ENCODE measurements around the gene ALKBH8. TPM values are rescaled to one million over a fixed set of nuclear protein-coding genes. Genes with fewer than 3 reads are reported as not detected.
"Not testable (repeated sequence)": the region's sequence is repeated elsewhere in the genome, so short reads cannot be mapped to it uniquely, and the experiment has no call there.

ALKBH8 gene
- total RNA-seq, 1 experiment from 2014 or later: 7.3 TPM

DNA sequence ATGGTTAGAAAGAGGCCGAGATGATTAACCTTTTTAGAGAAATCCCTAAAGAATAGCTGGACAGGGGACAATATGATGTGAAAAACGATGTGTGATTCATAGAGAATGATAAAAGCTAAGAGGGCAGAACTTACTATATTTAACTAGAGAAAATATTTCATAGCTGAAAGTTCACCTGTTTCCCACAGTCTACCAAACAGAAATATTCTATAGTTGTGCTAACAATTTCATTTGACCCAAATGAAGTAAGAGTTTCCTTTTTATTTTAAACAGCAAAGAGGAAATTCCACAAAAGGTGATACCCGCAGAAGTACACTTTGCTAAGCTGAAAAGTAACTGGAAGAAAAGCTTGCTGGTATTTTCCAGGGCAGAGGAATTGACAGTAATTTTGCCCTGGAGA lies 26.7 kb downstream of the ALKBH8 start:
- CTCF ChIA-PET: interaction anchor here (0.6 to 1.2 kb wide), 3 partner anchors 9 to 35 kb away, joined by 4 to 5 read pairs (median 4); no protein-coding TSS in a partner anchor
- Mint-ChIP-seq H3K4me1 (ENCODE audit: insufficient read depth, unreplicated experiment) (no peaks in the 10 kb centered on the region), H3K4me3 (ENCODE audit: unreplicated experiment) (no peak overlapping the region)

DNA sequence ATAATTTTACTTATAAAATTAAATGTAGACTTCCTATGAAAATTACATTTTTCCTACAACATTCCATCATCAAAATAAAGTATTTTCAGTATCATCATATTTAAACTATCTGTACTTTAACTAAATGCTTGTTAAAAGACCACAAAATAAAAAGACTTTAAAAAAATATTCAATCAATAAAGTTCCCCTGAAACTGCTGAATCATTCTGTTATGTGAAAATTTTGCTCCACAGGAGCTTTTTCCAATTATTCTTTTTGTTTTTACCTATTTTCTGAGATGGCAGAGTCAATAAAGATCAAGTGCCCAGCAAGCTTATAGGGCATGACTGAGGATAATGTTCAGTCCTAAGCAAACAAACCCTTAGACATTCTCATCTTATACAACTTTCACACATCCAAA lies 27.3 kb downstream of the ALKBH8 start:
- no peak for DNase-seq (ENCODE audit: unreplicated experiment)
- POLR2A ChIA-PET: interaction anchor here (0.6 to 0.7 kb wide), 2 partner anchors 344 to 451 kb away, joined by 3 to 6 read pairs; no protein-coding TSS in a partner anchor
- no peaks in the 10 kb centered on the region for H3K4me1 Mint-ChIP-seq (ENCODE audit: insufficient read depth, unreplicated experiment)
- no peaks in the 10 kb centered on the region for H3K9me3 Mint-ChIP-seq (ENCODE audit: unreplicated experiment)
- no peak overlapping the region for H3K27ac Mint-ChIP-seq (ENCODE audit: low read depth, unreplicated experiment)
- no peaks in the 10 kb centered on the region for H3K27me3 Mint-ChIP-seq (ENCODE audit: insufficient read depth, unreplicated experiment)
- no TSS peak for BruUV-seq (replicated peaks)
- TF ChIP-seq, protein P1, sequence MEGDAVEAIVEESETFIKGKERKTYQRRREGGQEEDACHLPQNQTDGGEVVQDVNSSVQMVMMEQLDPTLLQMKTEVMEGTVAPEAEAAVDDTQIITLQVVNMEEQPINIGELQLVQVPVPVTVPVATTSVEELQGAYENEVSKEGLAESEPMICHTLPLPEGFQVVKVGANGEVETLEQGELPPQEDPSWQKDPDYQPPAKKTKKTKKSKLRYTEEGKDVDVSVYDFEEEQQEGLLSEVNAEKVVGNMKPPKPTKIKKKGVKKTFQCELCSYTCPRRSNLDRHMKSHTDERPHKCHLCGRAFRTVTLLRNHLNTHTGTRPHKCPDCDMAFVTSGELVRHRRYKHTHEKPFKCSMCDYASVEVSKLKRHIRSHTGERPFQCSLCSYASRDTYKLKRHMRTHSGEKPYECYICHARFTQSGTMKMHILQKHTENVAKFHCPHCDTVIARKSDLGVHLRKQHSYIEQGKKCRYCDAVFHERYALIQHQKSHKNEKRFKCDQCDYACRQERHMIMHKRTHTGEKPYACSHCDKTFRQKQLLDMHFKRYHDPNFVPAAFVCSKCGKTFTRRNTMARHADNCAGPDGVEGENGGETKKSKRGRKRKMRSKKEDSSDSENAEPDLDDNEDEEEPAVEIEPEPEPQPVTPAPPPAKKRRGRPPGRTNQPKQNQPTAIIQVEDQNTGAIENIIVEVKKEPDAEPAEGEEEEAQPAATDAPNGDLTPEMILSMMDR (IDR thresholded peaks at IDR 0.05; ENCODE audit: unreplicated experiment): no peak
- CTCF ChIA-PET: interaction anchor here (0.6 to 1.2 kb wide), 4 partner anchors 10 to 205 kb away, joined by 4 to 5 read pairs (median 4); no protein-coding TSS in a partner anchor
- H3K4me3 Mint-ChIP-seq (ENCODE audit: unreplicated experiment): no peak overlapping the region
- intact Hi-C loops (cut with micrococcal nuclease): no loop called here
- H3K36me3 Mint-ChIP-seq (ENCODE audit: insufficient read depth, unreplicated experiment): peaks cover 7% of the 10 kb centered on the region

More for the DNA sequence above, 26.7 kb downstream of the ALKBH8 start:
- peaks cover 8% of the 10 kb centered on the region for H3K36me3 Mint-ChIP-seq (ENCODE audit: insufficient read depth, unreplicated experiment)
- no peaks in the 10 kb centered on the region for H3K9me3 Mint-ChIP-seq (ENCODE audit: unreplicated experiment)
- POLR2A ChIA-PET: interaction anchor here (0.7 kb wide), 1 partner anchor 380 kb away, joined by 3 read pairs; no protein-coding TSS in a partner anchor
- intact Hi-C loops (cut with micrococcal nuclease): no loop called here
- H3K27ac Mint-ChIP-seq (ENCODE audit: low read depth, unreplicated experiment): no peak overlapping the region
- no TSS peak for BruUV-seq (replicated peaks)
- H3K27me3 Mint-ChIP-seq (ENCODE audit: insufficient read depth, unreplicated experiment): no peaks in the 10 kb centered on the region
- TF ChIP-seq, protein P1 (IDR thresholded peaks at IDR 0.05; ENCODE audit: unreplicated experiment): no peak
- no peak for DNase-seq (ENCODE audit: unreplicated experiment)

DNA sequence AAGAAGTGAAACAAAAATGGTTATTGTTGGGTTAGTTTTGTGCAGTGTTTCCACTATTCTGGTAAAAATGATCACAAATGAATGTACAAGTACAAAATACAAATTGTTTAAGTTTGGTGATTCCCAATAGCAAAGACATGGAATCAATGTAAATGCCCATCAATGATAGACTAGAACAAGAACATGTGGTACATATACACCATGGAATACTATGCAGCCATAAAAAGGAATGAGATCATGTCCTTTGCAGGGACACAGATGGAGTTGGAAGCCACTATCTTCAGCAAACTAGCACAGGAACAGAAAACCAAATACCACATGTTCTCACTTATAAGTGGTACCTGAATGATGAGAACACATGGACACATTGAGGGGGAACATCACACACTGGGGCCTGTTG lies 28.4 kb downstream of the ALKBH8 start:
- POLR2A ChIA-PET; BruUV-seq (replicated peaks); H3K27me3 Mint-ChIP-seq (ENCODE audit: insufficient read depth, unreplicated experiment); DNase-seq (ENCODE audit: unreplicated experiment); H3K9me3 Mint-ChIP-seq (ENCODE audit: unreplicated experiment); H3K36me3 Mint-ChIP-seq (ENCODE audit: insufficient read depth, unreplicated experiment); H3K4me1 Mint-ChIP-seq (ENCODE audit: insufficient read depth, unreplicated experiment); H3K4me3 Mint-ChIP-seq (ENCODE audit: unreplicated experiment); intact Hi-C loops (cut with micrococcal nuclease); H3K27ac Mint-ChIP-seq (ENCODE audit: low read depth, unreplicated experiment): not testable (repeated sequence)
- CTCF ChIA-PET: interaction anchor here (1.2 kb wide), 1 partner anchor 11 kb away, joined by 5 read pairs; no protein-coding TSS in a partner anchor

DNA sequence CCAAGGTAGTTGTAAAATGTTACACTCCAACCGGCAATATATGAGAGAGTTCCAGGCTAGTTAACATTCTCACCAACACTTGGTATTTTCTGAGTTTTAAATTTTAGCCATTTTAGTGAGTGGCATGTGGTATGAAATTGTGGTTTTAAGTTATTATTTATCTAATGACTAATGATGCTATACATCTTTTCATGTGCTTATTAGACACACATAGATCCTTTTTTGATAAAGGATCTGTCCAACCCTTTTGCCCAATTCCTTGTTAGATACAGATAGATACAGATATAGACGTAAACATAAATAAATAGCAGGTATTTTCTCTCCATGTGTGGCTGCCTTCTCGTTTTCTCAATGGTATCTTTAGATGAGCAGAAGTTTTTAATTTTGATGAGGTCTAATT lies 39.3 kb downstream of the ALKBH8 start:
- no TSS peak for BruUV-seq (replicated peaks)
- Mint-ChIP-seq H3K4me3 (ENCODE audit: unreplicated experiment) (no peak overlapping the region), H3K36me3 (ENCODE audit: insufficient read depth, unreplicated experiment) (peaks cover 9% of the 10 kb centered on the region), H3K27me3 (ENCODE audit: insufficient read depth, unreplicated experiment) (no peaks in the 10 kb centered on the region), H3K9me3 (ENCODE audit: unreplicated experiment) (peaks cover 8% of the 10 kb centered on the region), H3K4me1 (ENCODE audit: insufficient read depth, unreplicated experiment) (no peaks in the 10 kb centered on the region), H3K27ac (ENCODE audit: low read depth, unreplicated experiment) (no peak overlapping the region)
- intact Hi-C loops (cut with micrococcal nuclease): no loop called here
- DNase-seq (ENCODE audit: unreplicated experiment): no peak
- CTCF ChIA-PET: no interaction called here
- POLR2A ChIA-PET: no interaction called here
- TF ChIP-seq, protein P1 (IDR thresholded peaks at IDR 0.05; ENCODE audit: unreplicated experiment): no peak

DNA sequence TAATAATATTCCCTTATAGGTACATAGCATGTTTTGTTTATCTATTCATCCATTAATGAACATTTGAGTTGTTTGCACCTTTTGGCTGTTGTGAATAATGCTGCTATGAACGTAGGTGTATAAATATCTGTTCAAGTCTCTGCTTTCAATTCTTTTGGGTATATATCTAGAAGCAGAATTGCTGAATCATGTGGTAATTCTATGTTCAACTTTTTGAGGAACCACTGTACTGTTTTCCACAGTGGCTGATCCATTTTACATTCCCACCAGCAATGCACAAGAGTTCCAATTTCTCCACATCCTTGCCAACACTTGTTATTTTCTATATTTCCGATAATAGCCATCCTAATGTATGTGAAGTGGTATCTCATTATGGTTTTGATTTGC lies 56.7 kb downstream of the ALKBH8 start:
- no peaks in the 10 kb centered on the region for H3K4me1 Mint-ChIP-seq (ENCODE audit: insufficient read depth, unreplicated experiment)
- H3K36me3 Mint-ChIP-seq (ENCODE audit: insufficient read depth, unreplicated experiment): peaks cover 17% of the 10 kb centered on the region
- intact Hi-C loops (cut with micrococcal nuclease): no loop called here
- H3K27me3 Mint-ChIP-seq (ENCODE audit: insufficient read depth, unreplicated experiment): no peaks in the 10 kb centered on the region
- TF ChIP-seq, protein P1 (IDR thresholded peaks at IDR 0.05; ENCODE audit: unreplicated experiment): no peak
- H3K27ac Mint-ChIP-seq (ENCODE audit: low read depth, unreplicated experiment): no peak overlapping the region
- CTCF ChIA-PET: no interaction called here
- DNase-seq (ENCODE audit: unreplicated experiment): no peak
- BruUV-seq (replicated peaks): no TSS peak
- H3K9me3 Mint-ChIP-seq (ENCODE audit: unreplicated experiment): no peaks in the 10 kb centered on the region
- H3K4me3 Mint-ChIP-seq (ENCODE audit: unreplicated experiment): no peak overlapping the region
- POLR2A ChIA-PET: no interaction called here
